HL-60/S4 treated with phorbol 12-myristate 13-acetate at 8.2 ng/mL for 4 days and 3 days (cell line): ENCODE data around the gene KRTAP2-2.

Source experiments
- in situ Hi-C: fragments of 300-500 bp; cut with MboI; formaldehyde crosslinking; loops from 2 replicates; pipeline ENCODE4 v1.15.0; 2022; ENCODE audit warnings: low sequenced_read_pairs

The KRTAP2-2 gene

GRCh38 chr17:41026715-41027471 is 28.1 kb downstream of the KRTAP2-2 start, which contains the start of gene KRTAP1-5:
TSS of gene KRTAP1-5 (minus strand) at chr17:41027208. CDS start at chr17:41027155, 53 bp downstream.
- in situ Hi-C loops = no loop called here

- in situ Hi-C loops = no loop called here
These were observed 30.3 kb downstream of the KRTAP2-2 start for GRCh38 chr17:41024697-41025096.

GRCh38 chr17:41020336-41020735 is 34.7 kb downstream of the KRTAP2-2 start:
- in situ Hi-C loops = no loop called here

GRCh38 chr17:41019415-41019814 is 35.6 kb downstream of the KRTAP2-2 start:
- in situ Hi-C loops = no loop called here

GRCh38 chr17:41018541-41018940 is 36.5 kb downstream of the KRTAP2-2 start:
- in situ Hi-C loops = no loop called here

- in situ Hi-C loops = no loop called here
These were observed 38.3 kb downstream of the KRTAP2-2 start for GRCh38 chr17:41016578-41017215.

- in situ Hi-C loops = no loop called here
These were observed 39.6 kb downstream of the KRTAP2-2 start for GRCh38 chr17:41015454-41015853.

GRCh38 chr17:41013606-41014005 is 41.4 kb downstream of the KRTAP2-2 start:
- in situ Hi-C loops = no loop called here

- in situ Hi-C loops = no loop called here
These were observed 41.8 kb downstream of the KRTAP2-2 start for GRCh38 chr17:41013181-41013580.

- in situ Hi-C loops = no loop called here
These were observed 42.5 kb downstream of the KRTAP2-2 start for GRCh38 chr17:41012326-41013120.

GRCh38 chr17:41010441-41010840 is 44.6 kb downstream of the KRTAP2-2 start:
- in situ Hi-C loops = no loop called here

- in situ Hi-C loops = no loop called here
These were observed 45.1 kb downstream of the KRTAP2-2 start for GRCh38 chr17:41009936-41010335.

GRCh38 chr17:41009301-41009760 is 45.7 kb downstream of the KRTAP2-2 start:
- in situ Hi-C loops = no loop called here

- in situ Hi-C loops = no loop called here
These were observed 46.2 kb downstream of the KRTAP2-2 start, which contains the start of gene KRTAP3-1 for GRCh38 chr17:41008811-41009210. TSS of gene KRTAP3-1 (minus strand) at chr17:41009128. CDS start at chr17:41009074, 54 bp downstream.
